Measurements from ENCODE around the gene PLCG2.

- TF ChIP-seq REST (IDR thresholded peaks at IDR 0.05; ENCODE audit: insufficient read depth in 1 of 2, low read depth in 2 of 2, low read length in 2 of 2) (no peak), TAF1 (IDR thresholded peaks at IDR 0.05; ENCODE audit: borderline replicate concordance, insufficient read depth, low read length) (no peak), POLR2AphosphoS5 (IDR thresholded peaks at IDR 0.05; ENCODE audit: low read depth, low read length) (no peak)
Measured at GRCh38 chr16:81931927-81932326, 152.8 kb downstream of the PLCG2 start.

Measured in PFSK-1 (cell line).